ENCODE measurements around the gene HECTD3. TPM values are rescaled to one million over a fixed set of nuclear protein-coding genes. Genes with fewer than 3 reads are reported as not detected.

HECTD3 gene
- total RNA-seq, result 21.9 and 49.4 TPM in 2 replicates

DNA sequence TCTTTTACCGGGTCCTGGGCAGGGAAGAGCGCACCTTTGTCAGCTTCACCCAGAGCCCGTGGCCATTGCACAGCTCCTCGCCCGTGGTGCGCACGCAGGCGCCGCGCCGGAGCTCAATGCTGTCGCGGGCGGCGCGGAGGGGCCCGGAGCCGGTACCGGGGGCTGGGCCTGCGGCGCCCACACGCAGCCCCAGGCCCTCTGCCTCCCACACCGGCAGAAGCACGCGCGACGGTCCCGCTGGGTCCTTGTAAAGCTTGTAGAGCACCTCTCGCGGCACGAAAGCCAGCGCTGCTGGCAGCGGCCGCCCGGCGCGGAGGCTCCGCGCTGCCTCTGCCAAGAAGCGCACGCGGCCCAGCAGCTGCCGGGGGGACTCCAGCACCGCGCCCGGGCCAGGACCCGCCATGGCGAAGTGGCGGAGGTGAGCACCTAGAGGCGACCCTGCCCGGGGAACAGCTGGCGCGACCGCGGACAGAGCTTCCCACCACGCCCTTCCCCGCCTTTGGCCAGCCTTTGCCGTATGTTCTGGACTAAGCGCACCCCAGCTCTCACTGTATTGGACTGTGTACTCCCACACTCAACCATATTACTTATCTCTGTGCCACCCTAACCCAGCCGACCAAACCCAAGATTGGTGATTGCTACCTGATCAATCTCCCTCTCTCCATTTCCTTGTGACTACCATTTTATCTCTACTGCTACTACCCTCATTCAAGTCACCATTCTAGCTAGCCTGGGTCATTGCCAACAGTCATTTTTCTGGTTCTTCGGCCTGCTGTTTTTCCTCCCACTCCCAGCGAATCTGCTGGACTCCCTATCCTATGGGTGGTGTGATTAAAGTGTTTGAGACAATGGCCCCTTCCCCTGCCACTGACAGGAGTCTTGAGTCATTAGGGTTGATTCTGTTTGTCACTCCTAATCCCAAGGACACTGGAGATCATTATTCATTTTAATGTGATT lies at the start of gene HECTD3:
Gene HECTD3 (minus strand): TSS at position 470 of the 957 bp plus-strand sequence. CDS start 67 bp downstream, at position 403.

DNA sequence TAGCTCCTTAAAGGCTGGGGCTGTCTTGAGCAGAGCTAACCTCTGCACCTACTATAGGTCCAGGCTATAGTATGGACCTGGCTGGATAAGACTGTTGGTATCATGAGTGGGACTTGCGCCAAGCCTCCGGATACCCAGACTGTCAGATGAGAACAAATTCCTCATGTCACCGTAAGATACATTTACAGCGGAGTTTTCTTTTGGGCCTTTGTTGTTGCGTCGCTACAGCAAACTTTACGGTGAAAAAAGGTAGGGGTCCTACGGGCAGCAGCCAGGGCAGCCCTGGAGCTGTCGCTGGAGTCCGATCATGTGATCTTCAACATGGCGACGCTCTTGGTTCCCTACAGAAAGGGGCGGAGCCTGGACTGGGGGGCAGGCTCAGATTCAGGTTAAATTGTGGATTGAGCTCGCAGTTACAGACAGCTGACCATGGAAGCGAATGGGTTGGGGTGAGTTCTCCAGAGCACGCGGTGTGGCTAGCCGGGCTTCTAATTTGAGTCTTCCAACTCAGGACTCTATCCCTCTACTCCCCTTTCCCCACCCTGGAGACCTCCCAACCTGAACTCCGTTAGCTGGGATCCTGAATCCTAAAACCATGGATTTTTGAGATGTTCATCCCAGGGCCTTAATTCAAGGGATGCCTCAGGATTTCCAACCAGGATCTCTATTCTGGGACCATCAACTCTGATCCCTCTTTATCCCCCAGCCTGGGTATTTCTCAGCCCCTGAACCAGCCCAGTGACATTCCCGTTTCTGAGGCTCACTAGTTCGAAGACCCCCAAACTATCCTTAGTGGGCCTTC lies 914 bp upstream of the HECTD3 start, which contains the start of gene UROD:
Gene UROD (plus strand): TSS at position 418 of the 802 bp plus-strand sequence. CDS start 12 bp downstream, at position 430.

Other genes with a start within 250 kb of the HECTD3 start
- 1,069 and 1,168 TPM in 2 replicates for gene RPS8, start 235.8 kb downstream of the HECTD3 start, total RNA-seq
- gene BEST4, start 223.2 kb downstream of the HECTD3 start, total RNA-seq, result under 0.01 and 0.06 TPM in 2 replicates
- 13.8 and 36.3 TPM in 2 replicates for gene PLK3, start 210.9 kb downstream of the HECTD3 start, total RNA-seq
- gene DYNLT4, start 204.0 kb downstream of the HECTD3 start, total RNA-seq, result 0.25 and 0.32 TPM in 2 replicates
- 2.1 and 11.4 TPM in 2 replicates for gene BTBD19, start 202.8 kb downstream of the HECTD3 start, total RNA-seq
- gene PTCH2, start 168.1 kb downstream of the HECTD3 start, total RNA-seq, result 0.06 TPM in 1 of 2 replicates, not detected in the other
- 20.4 and 31.0 TPM in 2 replicates for gene EIF2B3, start 24.7 kb downstream of the HECTD3 start, total RNA-seq
- 234 and 261 TPM in 2 replicates for gene UROD, start 930 bp upstream of the HECTD3 start, total RNA-seq
- gene ZSWIM5, start 195.3 kb upstream of the HECTD3 start, total RNA-seq, result 0.16 and 11.3 TPM in 2 replicates